ENCODE results near the gene DYNC2H1.

Gene DYNC2H1

GRCh38 chr11:103396237-103396636, 287.0 kb downstream of the DYNC2H1 start:
- H3K27me3 ChIP-seq (ENCODE audit: low read depth, low read length), result no peaks in the 10 kb centered on the region
- H2AFZ ChIP-seq (ENCODE audit: low read depth, low read length), result no peak overlapping the region
- no peak overlapping the region for H3K9ac ChIP-seq (ENCODE audit: low read length)
- no peak overlapping the region for H3K4me3 ChIP-seq (ENCODE audit: low read length)
- H3K9me3 ChIP-seq (ENCODE audit: insufficient read depth, low read length), result no peaks in the 10 kb centered on the region
- H3K27ac ChIP-seq (ENCODE audit: low read length), result no peak overlapping the region
- TF ChIP-seq EZH2phosphoT487 (IDR thresholded peaks at IDR 0.05; ENCODE audit: low read depth) (no peak), CTCF (IDR thresholded peaks at IDR 0.05; ENCODE audit: low read depth, low read length) (no peak)
- H4K20me1 ChIP-seq (ENCODE audit: insufficient read depth, low read length), result no peaks in the 10 kb centered on the region
- no peaks in the 10 kb centered on the region for H3K79me2 ChIP-seq (ENCODE audit: low read length)
- H3K36me3 ChIP-seq (replicated peaks; ENCODE audit: low read depth, low read length), result no peaks in the 10 kb centered on the region
- H3K4me2 ChIP-seq (ENCODE audit: low read length), result no peak overlapping the region
- no peaks in the 10 kb centered on the region for H3K4me1 ChIP-seq (ENCODE audit: low read length)

- H3K9ac ChIP-seq (ENCODE audit: low read length), result no peak overlapping the region
- H3K27me3 ChIP-seq (ENCODE audit: low read depth, low read length), result no peaks in the 10 kb centered on the region
- H3K4me2 ChIP-seq (ENCODE audit: low read length), result no peak overlapping the region
- no peaks in the 10 kb centered on the region for H3K36me3 ChIP-seq (replicated peaks; ENCODE audit: low read depth, low read length)
- no peaks in the 10 kb centered on the region for H3K9me3 ChIP-seq (ENCODE audit: insufficient read depth, low read length)
- H2AFZ ChIP-seq (ENCODE audit: low read depth, low read length), result no peak overlapping the region
- H3K4me1 ChIP-seq (ENCODE audit: low read length), result no peaks in the 10 kb centered on the region
- H3K27ac ChIP-seq (ENCODE audit: low read length), result no peak overlapping the region
- no peaks in the 10 kb centered on the region for H4K20me1 ChIP-seq (ENCODE audit: insufficient read depth, low read length)
- no peak for TF ChIP-seq EZH2phosphoT487 (IDR thresholded peaks at IDR 0.05; ENCODE audit: low read depth)
- no peak for TF ChIP-seq CTCF (IDR thresholded peaks at IDR 0.05; ENCODE audit: low read depth, low read length)
- H3K79me2 ChIP-seq (ENCODE audit: low read length), result no peaks in the 10 kb centered on the region
- no peak overlapping the region for H3K4me3 ChIP-seq (ENCODE audit: low read length)
Observed at GRCh38 chr11:103397369-103397768, 288.1 kb downstream of the DYNC2H1 start.

- no peaks in the 10 kb centered on the region for H4K20me1 ChIP-seq (ENCODE audit: insufficient read depth, low read length)
- no peaks in the 10 kb centered on the region for H3K4me1 ChIP-seq (ENCODE audit: low read length)
- no peaks in the 10 kb centered on the region for H3K36me3 ChIP-seq (replicated peaks; ENCODE audit: low read depth, low read length)
- no peak overlapping the region for H3K27ac ChIP-seq (ENCODE audit: low read length)
- no peak for TF ChIP-seq CTCF (IDR thresholded peaks at IDR 0.05; ENCODE audit: low read depth, low read length)
- no peak for TF ChIP-seq EZH2phosphoT487 (IDR thresholded peaks at IDR 0.05; ENCODE audit: low read depth)
- H3K9ac ChIP-seq (ENCODE audit: low read length), result no peak overlapping the region
- no peaks in the 10 kb centered on the region for H3K27me3 ChIP-seq (ENCODE audit: low read depth, low read length)
- no peak overlapping the region for H2AFZ ChIP-seq (ENCODE audit: low read depth, low read length)
- no peak overlapping the region for H3K4me2 ChIP-seq (ENCODE audit: low read length)
- H3K79me2 ChIP-seq (ENCODE audit: low read length), result no peaks in the 10 kb centered on the region
- H3K4me3 ChIP-seq (ENCODE audit: low read length), result no peak overlapping the region
- H3K9me3 ChIP-seq (ENCODE audit: insufficient read depth, low read length), result no peaks in the 10 kb centered on the region
Observed at GRCh38 chr11:103398829-103399228, 289.6 kb downstream of the DYNC2H1 start.

- TF ChIP-seq CTCF (IDR thresholded peaks at IDR 0.05; ENCODE audit: low read depth, low read length) (no peak), EZH2phosphoT487 (IDR thresholded peaks at IDR 0.05; ENCODE audit: low read depth) (no peak)
- Histone ChIP-seq H3K9ac (ENCODE audit: low read length) (no peak overlapping the region), H2AFZ (ENCODE audit: low read depth, low read length) (no peak overlapping the region), H3K9me3 (ENCODE audit: insufficient read depth, low read length) (no peaks in the 10 kb centered on the region), H4K20me1 (ENCODE audit: insufficient read depth, low read length) (no peaks in the 10 kb centered on the region), H3K4me2 (ENCODE audit: low read length) (no peak overlapping the region), H3K79me2 (ENCODE audit: low read length) (no peaks in the 10 kb centered on the region), H3K27me3 (ENCODE audit: low read depth, low read length) (no peaks in the 10 kb centered on the region), H3K36me3 (replicated peaks; ENCODE audit: low read depth, low read length) (no peaks in the 10 kb centered on the region), H3K4me1 (ENCODE audit: low read length) (no peaks in the 10 kb centered on the region), H3K4me3 (ENCODE audit: low read length) (no peak overlapping the region), H3K27ac (ENCODE audit: low read length) (no peak overlapping the region)
Observed at GRCh38 chr11:103406357-103406756, 297.1 kb downstream of the DYNC2H1 start.
